ENCODE data around the gene FGF11. TPM values are rescaled to one million over a fixed set of nuclear protein-coding genes. Genes with fewer than 3 reads are reported as not detected.

Gene FGF11
- polyA plus RNA-seq, 1 experiment, result 0.63 TPM

GRCh38 chr17:7483255-7484066 lies 44.1 kb downstream of the FGF11 start:
- TF ChIP-seq CTCF (IDR thresholded peaks at IDR 0.05; ENCODE audit: low read depth, low read length), result no peak
- Histone ChIP-seq H3K27ac (ENCODE audit: low read depth, low read length) (peak overlapping the region; percentile 100), H3K4me3 (ENCODE audit: low read depth, low read length) (peak overlapping the region; percentile 92), H3K9me3 (ENCODE audit: control insufficient read depth, insufficient read depth, low read length) (no peaks in the 10 kb centered on the region), H3K27me3 (ENCODE audit: control insufficient read depth, insufficient read depth, low read length) (no peaks in the 10 kb centered on the region)
- CTCF ChIA-PET, result no interaction called here
- POLR2A ChIA-PET, result interaction anchor here (0.6 to 2.8 kb wide), 19 partner anchors 8 to 655 kb away, joined by 3 to 20 read pairs (median 4); partner anchors contain the start of genes FGF11, TMEM102, TMEM256 and TP53
- peak; percentile 78 for DNase-seq (ENCODE audit: low read depth, low spot score)

GRCh38 chr17:7484067-7484918 lies 45.0 kb downstream of the FGF11 start, which contains the start of gene POLR2A:
Gene POLR2A (plus strand): TSS chr17:7484366.
- ChIA-PET POLR2A (interaction anchor here (0.6 to 2.8 kb wide), 23 partner anchors 9 to 655 kb away, joined by 3 to 20 read pairs (median 4); partner anchors contain the start of genes FGF11, TMEM102, TMEM256 and TP53), CTCF (no interaction called here)
- peak within 1 kb of the TSS; percentile 100 for H3K27ac ChIP-seq (ENCODE audit: low read depth, low read length)
- H3K4me3 ChIP-seq (ENCODE audit: low read depth, low read length), result peak within 1 kb of the TSS; percentile 92
- DNase-seq (ENCODE audit: low read depth, low spot score), result peak; percentile 96
- H3K9me3 ChIP-seq (ENCODE audit: control insufficient read depth, insufficient read depth, low read length), result no peaks in the 10 kb centered on the region
- no peak for TF ChIP-seq CTCF (IDR thresholded peaks at IDR 0.05; ENCODE audit: low read depth, low read length)
- H3K27me3 ChIP-seq (ENCODE audit: control insufficient read depth, insufficient read depth, low read length), result no peaks in the 10 kb centered on the region

- peak overlapping the region; percentile 57 for H3K27ac ChIP-seq (ENCODE audit: low read depth, low read length)
- no peak for DNase-seq (ENCODE audit: low read depth, low spot score)
- H3K9me3 ChIP-seq (ENCODE audit: control insufficient read depth, insufficient read depth, low read length), result no peaks in the 10 kb centered on the region
- ChIA-PET CTCF (interaction anchor here (0.6 to 2.2 kb wide), 3 partner anchors 30 to 100 kb away, joined by 3 to 6 read pairs (median 4); no protein-coding TSS in a partner anchor), POLR2A (interaction anchor here (0.6 to 2.8 kb wide), 17 partner anchors 12 to 654 kb away, joined by 3 to 20 read pairs (median 4); partner anchors contain the start of genes TMEM102, TMEM256, TP53 and WRAP53)
- peak overlapping the region; percentile 81 for H3K4me3 ChIP-seq (ENCODE audit: low read depth, low read length)
- 0 out of 2 replicates have a peak, but pooled peaks have one; percentile 11 for TF ChIP-seq CTCF (IDR thresholded peaks at IDR 0.05; ENCODE audit: low read depth, low read length)
- no peaks in the 10 kb centered on the region for H3K27me3 ChIP-seq (ENCODE audit: control insufficient read depth, insufficient read depth, low read length)
These were observed 45.6 kb downstream of the FGF11 start for GRCh38 chr17:7484919-7485377.

GRCh38 chr17:7486181-7486580 lies 46.9 kb downstream of the FGF11 start:
- no peaks in the 10 kb centered on the region for H3K27me3 ChIP-seq (ENCODE audit: control insufficient read depth, insufficient read depth, low read length)
- TF ChIP-seq CTCF (IDR thresholded peaks at IDR 0.05; ENCODE audit: low read depth, low read length), result no peak
- peak overlapping the region; percentile 58 for H3K4me3 ChIP-seq (ENCODE audit: low read depth, low read length)
- no peaks in the 10 kb centered on the region for H3K9me3 ChIP-seq (ENCODE audit: control insufficient read depth, insufficient read depth, low read length)
- POLR2A ChIA-PET, result interaction anchor here (0.6 to 1.2 kb wide), 2 partner anchors 41 to 82 kb away, joined by 3 to 4 read pairs; partner anchors contain the start of gene TMEM256
- no peak overlapping the region for H3K27ac ChIP-seq (ENCODE audit: low read depth, low read length)
- CTCF ChIA-PET, result interaction anchor here (0.9 to 3.2 kb wide), 5 partner anchors 29 to 441 kb away, joined by 3 to 22 read pairs (median 4); no protein-coding TSS in a partner anchor
- no peak for DNase-seq (ENCODE audit: low read depth, low spot score)

All from AG04450 (cell line).